ENCODE data around the gene SERHL2. TPM values are rescaled to one million over a fixed set of nuclear protein-coding genes. Genes with fewer than 3 reads are reported as not detected.
"Not testable (repeated sequence)": the region's sequence is repeated elsewhere in the genome, so short reads cannot be mapped to it uniquely, and the experiment has no call there.

Gene SERHL2
- total RNA-seq, 2 experiments from 2014 or later, result 0.69 TPM; not detected in 1

- POLR2A ChIA-PET, result no interaction called here
- H3K36me3 ChIP-seq (ENCODE audit: insufficient read depth, low read length), result peaks cover 31% of the 10 kb centered on the region
Measured at GRCh38 chr22:42577623-42578240, 24.0 kb downstream of the SERHL2 start.

GRCh38 chr22:42580040-42580439 lies 26.3 kb downstream of the SERHL2 start:
- H3K27me3 Mint-ChIP-seq; H3K9me3 ChIP-seq (ENCODE audit: control insufficient read depth in 1 of 2, insufficient read depth in 1 of 2, low read length in 2 of 2); H3K27ac Mint-ChIP-seq; ATAC-seq (ENCODE audit: poor library complexity); DNase-seq; H3K9me3 Mint-ChIP-seq; H3K27me3 ChIP-seq (ENCODE audit: control insufficient read depth in 1 of 2, insufficient read depth in 2 of 2, low read length in 2 of 2); H3K4me3 ChIP-seq (ENCODE audit: low read length); CTCF ChIA-PET; H3K27ac ChIP-seq (ENCODE audit: low read depth in 1 of 2, low read length in 2 of 2): not testable (repeated sequence)
- H3K4me1 Mint-ChIP-seq (ENCODE audit: low read depth), result peaks cover 12% of the 10 kb centered on the region
- intact Hi-C loops (cut with DNase I, micrococcal nuclease), result loop anchor here in 1 of 2 experiments (2.0 kb wide), 1 partner anchor 59 kb away; no protein-coding TSS in a partner anchor
- POLR2A ChIA-PET, result interaction anchor here (0.7 kb wide), 1 partner anchor 34 kb away, joined by 3 read pairs; the partner anchor contains the start of gene POLDIP3
- H3K4me3 Mint-ChIP-seq, result peak overlapping the region; percentile 15
- H3K36me3 Mint-ChIP-seq (ENCODE audit: low read depth), result peaks cover 45% of the 10 kb centered on the region
- Histone ChIP-seq H3K4me1 (ENCODE audit: insufficient read depth, low read length) (peaks cover 12% of the 10 kb centered on the region), H3K36me3 (ENCODE audit: insufficient read depth, low read length) (peaks cover 37% of the 10 kb centered on the region)

More at GRCh38 chr22:42577623-42578240, 24.0 kb downstream of the SERHL2 start:
- Mint-ChIP-seq H3K27ac (no peak overlapping the region), H3K4me3 (no peak overlapping the region), H3K27me3 (no peaks in the 10 kb centered on the region), H3K4me1 (ENCODE audit: low read depth) (peaks cover 12% of the 10 kb centered on the region), H3K9me3 (no peaks in the 10 kb centered on the region), H3K36me3 (ENCODE audit: low read depth) (peaks cover 43% of the 10 kb centered on the region)
- H3K9me3 ChIP-seq (ENCODE audit: control insufficient read depth in 1 of 2, insufficient read depth in 1 of 2, low read length in 2 of 2), result no peaks in the 10 kb centered on the region
- H3K4me3 ChIP-seq (ENCODE audit: low read length), result no peak overlapping the region
- intact Hi-C loops (cut with DNase I, micrococcal nuclease), result no loop called here
- DNase-seq, result no peak
- no peak for TF ChIP-seq CTCF (IDR thresholded peaks at IDR 0.05)
- no peak overlapping the region for H3K27ac ChIP-seq (ENCODE audit: low read depth in 1 of 2, low read length in 2 of 2)
- H3K4me1 ChIP-seq (ENCODE audit: insufficient read depth, low read length), result peaks cover 12% of the 10 kb centered on the region
- ATAC-seq (ENCODE audit: poor library complexity), result no peak
- CTCF ChIA-PET, result no interaction called here
- no peaks in the 10 kb centered on the region for H3K27me3 ChIP-seq (ENCODE audit: control insufficient read depth in 1 of 2, insufficient read depth in 2 of 2, low read length in 2 of 2)

GRCh38 chr22:42581194-42581761 lies 27.5 kb downstream of the SERHL2 start:
- H3K27ac ChIP-seq (ENCODE audit: low read depth in 1 of 2, low read length in 2 of 2); H3K27me3 ChIP-seq (ENCODE audit: control insufficient read depth in 1 of 2, insufficient read depth in 2 of 2, low read length in 2 of 2); H3K9me3 Mint-ChIP-seq; DNase-seq; H3K9me3 ChIP-seq (ENCODE audit: control insufficient read depth in 1 of 2, insufficient read depth in 1 of 2, low read length in 2 of 2); H3K27me3 Mint-ChIP-seq; CTCF ChIA-PET: not testable (repeated sequence)
- Mint-ChIP-seq H3K4me3 (peak overlapping the region; percentile 99), H3K4me1 (ENCODE audit: low read depth) (peaks cover 12% of the 10 kb centered on the region), H3K27ac (peak overlapping the region; percentile 91), H3K36me3 (ENCODE audit: low read depth) (peaks cover 57% of the 10 kb centered on the region)
- POLR2A ChIA-PET, result interaction anchor here (2.8 kb wide), 1 partner anchor 33 kb away, joined by 21 read pairs; the partner anchor contains the start of gene POLDIP3
- peak; percentile 52 for ATAC-seq (ENCODE audit: poor library complexity)
- intact Hi-C loops (cut with DNase I, micrococcal nuclease), result loop anchor here in 1 of 2 experiments (2.0 kb wide), 1 partner anchor 60 kb away; no protein-coding TSS in a partner anchor
- H3K4me3 ChIP-seq (ENCODE audit: low read length), result peak overlapping the region; percentile 55
- H3K4me1 ChIP-seq (ENCODE audit: insufficient read depth, low read length), result peaks cover 12% of the 10 kb centered on the region
- peaks cover 49% of the 10 kb centered on the region for H3K36me3 ChIP-seq (ENCODE audit: insufficient read depth, low read length)

Measured in CD4-positive, alpha-beta T cell (primary cell).